SIG-M5 treated with dmso at 0.1 percent for 504 hours (cell line): Measurements from ENCODE around the gene VMP1.
"Not testable (repeated sequence)": the region's sequence is repeated elsewhere in the genome, so short reads cannot be mapped to it uniquely, and the experiment has no call there.

ENCODE experiments used
- DNase-seq: peaks from one replicate; lab custom pipeline; 2025; ENCODE audit not compliant: unreplicated experiment; lab: John Stamatoyannopoulos, UW

Gene VMP1

GRCh38 chr17:59838052-59838916, 130.8 kb downstream of the VMP1 start:
- DNase-seq, result peak; percentile 91

- DNase-seq, result peak; percentile 90
These were observed 132.3 kb downstream of the VMP1 start for GRCh38 chr17:59839651-59840328.

GRCh38 chr17:59840329-59841090, 133.1 kb downstream of the VMP1 start:
- peak; percentile 82 for DNase-seq

- peak; percentile 77 for DNase-seq
These were observed 133.8 kb downstream of the VMP1 start for GRCh38 chr17:59841091-59841881.

- not testable (repeated sequence) for DNase-seq
These were observed 134.4 kb downstream of the VMP1 start for GRCh38 chr17:59841882-59842263.

GRCh38 chr17:59842901-59843652, 135.6 kb downstream of the VMP1 start:
- peak; percentile 99 for DNase-seq

- DNase-seq, result peak; percentile 95
These were observed 137.6 kb downstream of the VMP1 start for GRCh38 chr17:59844884-59845594.

GRCh38 chr17:59845595-59846393, 138.3 kb downstream of the VMP1 start:
- peak; percentile 100 for DNase-seq

- peak; percentile 100 for DNase-seq
These were observed 139.1 kb downstream of the VMP1 start for GRCh38 chr17:59846394-59847165.

- no peak for DNase-seq
These were observed 140.9 kb downstream of the VMP1 start for GRCh38 chr17:59848385-59848668.

- DNase-seq, result peak; percentile 91
These were observed 141.3 kb downstream of the VMP1 start for GRCh38 chr17:59848778-59849177.

- DNase-seq, result not testable (repeated sequence)
These were observed 142.9 kb downstream of the VMP1 start for GRCh38 chr17:59850311-59850710.

- DNase-seq, result no peak
These were observed 144.3 kb downstream of the VMP1 start for GRCh38 chr17:59851439-59852375.

- not testable (repeated sequence) for DNase-seq
These were observed 145.4 kb downstream of the VMP1 start for GRCh38 chr17:59852847-59853167.

GRCh38 chr17:59853168-59853918, 145.9 kb downstream of the VMP1 start:
- DNase-seq, result peak; percentile 100
